Measurements from ENCODE around the gene MGAT5B.

Gene MGAT5B

DNA sequence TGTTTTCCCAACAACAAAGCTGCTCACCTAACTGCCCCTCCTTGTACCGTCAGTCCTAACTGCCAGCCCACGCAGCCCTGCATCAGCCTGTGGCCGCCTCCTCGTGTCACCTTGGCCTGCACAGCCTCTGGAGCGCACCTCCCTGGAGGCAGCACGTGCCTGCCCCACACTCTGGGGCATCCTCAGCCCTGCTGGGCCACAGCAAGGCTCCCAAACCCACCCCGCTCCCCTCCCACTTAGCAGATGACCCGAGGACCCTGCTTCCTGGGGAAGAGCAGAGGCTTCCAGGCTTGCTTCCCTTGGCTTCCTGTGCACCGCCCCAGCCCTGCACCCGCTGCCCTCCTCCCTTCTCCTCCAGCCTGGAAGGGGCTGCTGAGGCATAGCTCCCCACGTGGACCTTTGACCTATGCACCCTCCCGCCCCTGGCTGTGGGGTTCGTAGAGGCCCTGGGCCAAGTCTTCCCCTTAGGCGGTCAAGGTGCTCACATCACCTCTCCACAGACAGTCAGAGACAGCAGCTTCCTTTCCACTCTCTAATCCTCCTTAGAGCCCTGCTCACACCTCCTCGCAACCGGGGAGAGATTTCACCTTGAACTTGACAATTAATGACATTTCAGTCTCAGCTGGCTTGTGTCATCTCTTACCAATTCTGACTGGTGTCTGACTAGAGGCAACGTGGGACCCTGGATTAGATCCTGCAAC lies 115.0 kb downstream of the MGAT5B start:
- DNase-seq = no peak

DNA sequence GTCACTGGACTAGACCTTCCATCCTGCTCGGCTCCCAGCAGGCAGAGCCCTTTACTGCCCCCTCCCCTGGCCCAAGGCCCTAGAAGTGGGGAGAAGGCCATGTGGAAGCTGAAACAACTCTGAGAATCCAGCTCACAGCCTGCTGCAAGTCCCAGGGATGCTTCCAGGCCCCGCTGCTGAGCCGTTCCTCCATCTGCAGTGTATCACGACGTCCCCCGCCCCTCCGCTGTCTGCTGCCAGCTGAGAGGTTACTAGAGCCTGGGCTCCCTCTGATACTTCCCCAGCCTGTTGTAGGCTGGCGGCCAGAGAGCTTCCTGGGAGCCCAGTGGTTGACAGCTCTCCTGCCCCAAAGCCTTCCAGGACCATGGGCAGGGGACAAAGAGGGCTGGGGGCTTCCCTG lies 118.2 kb downstream of the MGAT5B start:
- no peak for DNase-seq

DNA sequence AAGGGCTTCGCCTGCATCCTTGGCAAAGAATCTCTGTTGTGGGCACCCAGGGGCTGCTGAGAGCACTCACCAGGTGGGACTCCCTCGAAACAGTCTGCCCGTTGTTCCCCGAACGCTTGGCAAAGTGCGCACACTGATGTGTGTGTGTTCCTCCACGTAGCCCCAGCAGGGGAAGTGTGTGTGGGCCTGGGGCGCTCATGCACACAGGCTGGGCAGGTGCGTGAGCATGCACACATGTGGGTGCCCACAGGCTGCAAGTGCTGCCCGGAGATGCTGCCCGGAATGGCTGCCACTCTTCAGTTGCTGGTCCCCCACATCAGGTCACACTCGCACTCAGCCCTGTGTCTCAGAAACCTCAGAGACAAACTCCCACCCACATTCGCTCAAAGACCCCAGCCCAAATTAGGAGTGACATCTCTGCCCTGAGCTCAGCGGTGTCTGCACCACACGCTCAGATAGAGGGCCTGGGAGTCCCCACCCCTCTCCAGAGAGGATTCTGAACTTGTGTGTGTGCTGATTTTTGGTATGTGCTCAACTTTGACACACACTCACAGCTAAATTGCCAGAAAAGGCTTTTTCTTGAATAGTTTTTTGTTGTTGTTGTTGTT lies 119.4 kb downstream of the MGAT5B start:
- DNase-seq = no peak

DNA sequence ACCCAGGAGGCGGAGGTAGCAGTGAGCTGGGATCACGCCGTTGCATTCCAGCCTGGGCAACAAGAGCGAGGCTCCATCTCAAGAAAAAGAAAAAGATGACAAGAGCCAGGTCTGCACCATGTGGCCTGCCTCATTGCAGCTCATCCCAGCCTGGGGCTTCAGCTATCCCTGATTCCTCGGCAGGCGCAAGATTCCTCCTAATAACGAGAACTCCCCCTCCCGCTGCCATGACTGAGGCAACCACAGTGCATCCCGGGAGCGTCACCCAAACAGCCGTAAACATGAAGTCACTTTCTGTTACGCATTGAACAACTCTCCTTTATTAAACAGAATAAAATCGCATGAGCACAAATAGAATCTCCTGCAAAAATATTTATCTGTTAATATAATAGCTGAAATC lies 120.6 kb downstream of the MGAT5B start:
- DNase-seq = no peak

DNA sequence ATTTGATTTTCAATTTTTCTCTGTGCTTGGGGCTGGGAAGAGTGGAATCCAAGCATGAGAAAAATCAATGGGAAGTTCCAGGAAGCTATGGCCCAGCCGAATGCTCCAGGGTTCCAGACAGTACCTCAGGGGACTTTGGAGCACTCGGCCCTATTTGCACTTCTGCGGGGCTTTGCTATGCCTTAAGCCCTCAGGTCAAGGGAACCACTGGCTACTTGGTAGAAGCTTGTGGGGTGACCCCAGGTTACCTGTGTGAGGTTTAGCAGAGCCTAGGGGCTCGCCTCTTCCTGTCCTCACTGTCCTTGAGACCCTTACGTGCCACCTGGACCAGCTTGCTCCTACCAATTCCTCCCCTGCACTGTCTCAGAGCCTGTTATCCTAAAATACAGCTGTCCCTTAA lies 121.3 kb downstream of the MGAT5B start:
- DNase-seq = no peak

DNA sequence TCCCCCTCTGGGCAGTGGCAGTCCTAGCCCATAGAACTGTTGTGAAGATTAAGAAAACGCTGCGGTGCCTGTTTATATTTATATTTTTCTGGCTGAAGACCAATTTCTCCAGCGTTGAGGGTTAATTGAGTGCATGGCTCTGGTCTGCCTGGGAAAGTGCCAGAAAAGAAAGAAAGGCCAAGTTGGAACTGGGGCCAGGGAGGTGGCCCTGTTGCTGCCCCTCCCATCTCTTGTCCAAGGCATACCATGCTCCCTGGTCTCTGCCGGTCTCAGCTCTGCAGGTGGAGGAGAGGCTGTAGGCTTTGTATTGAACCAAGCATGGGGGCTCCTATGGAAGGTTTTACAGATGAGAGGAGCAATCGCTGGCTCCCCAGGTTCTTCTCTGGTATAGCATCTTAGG lies 124.7 kb downstream of the MGAT5B start:
- DNase-seq = no peak

DNA sequence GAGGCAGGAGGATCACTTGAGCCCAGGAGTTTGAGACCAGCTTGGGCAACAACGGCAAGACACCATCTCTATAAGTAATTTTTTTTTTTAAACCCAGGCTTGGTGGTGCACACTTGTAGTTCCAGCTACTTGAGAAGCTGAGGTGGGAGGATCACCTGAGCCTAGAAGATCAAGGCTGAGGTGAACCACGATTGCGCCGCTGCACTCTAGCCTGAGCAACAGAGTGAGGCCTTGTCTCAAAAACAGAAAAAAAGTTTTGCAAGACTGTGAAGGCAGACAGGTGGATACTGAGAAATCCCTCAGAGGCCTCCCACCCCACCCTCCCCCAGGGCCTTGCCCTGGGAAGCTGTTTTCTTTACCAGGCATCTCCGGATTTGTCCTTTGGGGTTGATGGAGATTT lies 125.4 kb downstream of the MGAT5B start:
- no peak for DNase-seq

DNA sequence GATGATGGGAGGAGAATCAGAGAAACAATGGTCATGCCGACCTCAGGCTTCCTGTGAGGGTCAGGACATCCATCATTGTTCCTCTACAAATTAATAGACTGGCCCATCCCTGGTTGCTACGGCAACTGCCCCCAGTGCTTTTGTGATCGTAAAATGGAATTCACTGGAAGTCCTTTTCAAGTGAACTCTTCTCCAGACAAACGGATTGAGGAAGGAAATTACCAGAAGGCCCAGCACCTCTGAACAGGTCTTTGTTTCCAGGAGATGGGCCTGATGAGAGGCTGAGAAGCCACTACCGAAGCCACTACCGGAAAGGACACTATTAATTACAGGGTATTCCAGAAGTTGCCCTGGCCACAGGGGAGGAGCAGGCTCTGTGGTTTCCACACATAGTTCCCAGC lies 126.0 kb downstream of the MGAT5B start:
- no peak for DNase-seq

DNA sequence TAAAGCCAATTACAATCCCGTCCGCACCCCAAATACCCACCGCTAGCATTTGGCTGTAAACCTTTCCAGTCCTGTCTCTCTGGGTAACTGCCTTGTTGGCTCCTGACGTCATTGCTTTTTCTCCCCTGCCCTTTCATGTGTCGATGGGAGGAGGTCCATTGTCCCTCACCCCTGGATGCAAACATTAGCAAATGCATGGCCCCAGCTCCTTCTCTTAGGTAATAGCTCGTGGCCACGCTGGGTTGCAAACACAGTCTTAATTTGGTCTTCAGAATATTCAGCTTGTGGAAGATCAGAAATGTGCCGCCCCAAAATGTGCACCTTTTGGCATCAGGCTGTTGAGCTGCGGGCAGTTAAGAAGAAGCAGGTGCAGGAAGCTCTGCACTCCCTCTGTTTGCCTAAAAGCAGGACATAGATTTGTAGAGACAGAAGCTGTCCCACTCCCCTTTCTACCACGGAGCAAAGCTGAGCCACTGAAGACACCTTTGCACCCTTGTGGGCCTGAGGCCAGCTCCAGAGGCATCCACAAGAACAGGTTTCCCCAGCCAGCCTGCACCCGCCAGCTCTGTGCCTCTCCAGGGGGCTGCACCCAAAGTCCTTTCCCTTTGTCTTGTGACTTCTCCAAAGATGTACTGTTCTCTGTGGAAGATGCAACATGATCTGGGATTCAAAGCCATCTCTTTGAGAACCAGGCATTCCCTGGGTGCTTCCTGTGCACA lies 127.3 kb downstream of the MGAT5B start:
- DNase-seq = peak; percentile 48

DNA sequence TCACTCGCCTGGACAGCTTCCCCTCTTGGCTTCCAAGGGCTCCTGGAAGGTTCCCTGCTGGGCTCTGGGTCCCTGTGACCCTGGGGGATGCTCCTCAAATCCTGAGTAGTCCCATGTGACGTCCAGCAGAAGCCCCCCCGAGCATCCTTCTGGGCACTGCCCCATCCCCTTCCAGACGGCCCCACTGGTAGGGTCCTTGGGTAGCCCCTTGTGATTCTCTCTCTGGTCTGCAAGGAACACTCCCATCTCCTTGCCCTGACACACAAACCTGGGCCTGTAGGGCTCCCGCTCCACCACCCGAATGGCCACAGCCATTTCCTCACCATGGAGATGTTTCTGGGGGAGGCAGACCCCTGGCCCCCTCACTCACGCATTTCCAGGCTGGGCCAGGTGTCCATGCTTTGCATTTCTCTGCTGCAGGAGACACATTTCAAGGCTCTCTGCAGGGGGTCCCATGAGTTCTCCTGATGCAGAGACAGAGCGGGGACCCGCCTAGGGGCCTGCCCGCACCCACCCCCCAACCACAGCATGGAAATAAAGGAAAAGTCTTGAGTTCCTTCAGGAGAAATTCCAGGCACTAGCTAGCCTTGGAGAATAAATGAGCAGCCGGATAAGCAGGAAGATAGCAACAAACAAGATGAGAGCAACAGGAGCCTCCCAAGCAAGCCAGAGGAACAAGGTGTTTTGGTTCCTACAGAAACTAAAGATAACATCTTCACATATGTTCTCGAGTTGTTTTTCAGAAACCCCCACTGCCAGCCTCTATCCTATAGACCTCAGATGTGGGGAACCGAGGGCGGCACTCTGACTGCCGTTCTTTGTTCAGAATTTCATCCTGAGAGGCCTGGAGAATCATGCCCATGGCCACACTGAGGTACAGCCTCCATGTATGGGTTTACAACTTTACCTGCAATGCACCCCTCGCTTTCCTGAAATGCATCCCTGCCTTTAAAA lies 128.8 kb downstream of the MGAT5B start:
- no peak for DNase-seq

DNA sequence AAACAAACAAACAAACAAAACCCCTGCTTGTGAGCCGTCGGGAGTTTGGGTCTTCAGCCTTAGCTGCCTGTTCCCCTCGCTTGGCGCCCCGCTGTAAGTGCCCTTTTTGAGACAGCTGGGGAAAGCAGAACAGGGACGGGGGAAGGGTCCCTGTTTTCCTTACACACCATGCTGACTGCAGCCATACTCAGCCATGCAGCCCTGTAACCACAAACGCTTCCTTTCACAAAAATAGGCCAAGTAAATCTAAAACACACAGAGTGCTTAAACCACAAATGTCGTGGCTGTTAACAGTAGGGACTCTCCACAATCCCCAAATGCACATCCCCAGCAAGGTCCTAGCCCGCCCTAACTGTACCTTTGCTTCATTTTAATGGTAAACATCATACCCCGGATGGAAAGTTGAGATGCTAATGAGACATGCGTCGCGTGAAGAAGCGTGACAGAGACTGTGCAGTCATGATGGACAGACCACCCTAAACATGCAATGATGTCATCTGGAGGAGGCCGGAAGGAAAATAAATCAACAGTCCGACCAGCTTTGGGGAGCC lies 129.9 kb downstream of the MGAT5B start:
- DNase-seq = no peak

DNA sequence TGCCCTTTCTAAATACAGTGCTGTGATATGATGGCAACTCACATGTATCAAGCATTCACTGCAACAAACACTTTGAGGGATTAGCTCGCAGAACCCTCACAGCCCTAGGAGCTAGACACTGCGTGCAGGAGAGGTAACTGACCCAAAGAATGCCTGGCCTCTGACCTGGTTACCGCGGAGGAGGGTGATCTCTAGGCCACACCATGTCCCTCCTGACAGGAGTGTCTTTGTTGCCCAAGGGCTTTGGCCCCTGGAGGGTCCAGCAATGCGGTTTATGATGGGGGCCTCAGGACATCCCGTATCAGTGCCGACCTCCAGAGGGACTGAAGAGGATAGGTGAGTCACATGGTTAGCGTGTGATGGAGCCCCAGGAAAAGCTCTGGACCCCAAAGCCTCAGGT lies 130.6 kb downstream of the MGAT5B start:
- no peak for DNase-seq

All from NCI-H1092 (cell line).